ENCODE results near the gene KNTC1. TPM values are rescaled to one million over a fixed set of nuclear protein-coding genes. Genes with fewer than 3 reads are reported as not detected.
A peak's percentile ranks its signal among the peaks of the same experiment; 100 is the strongest.

KNTC1 gene
- total RNA-seq, 1 experiment from 2014 or later, result 71.3 TPM

DNA sequence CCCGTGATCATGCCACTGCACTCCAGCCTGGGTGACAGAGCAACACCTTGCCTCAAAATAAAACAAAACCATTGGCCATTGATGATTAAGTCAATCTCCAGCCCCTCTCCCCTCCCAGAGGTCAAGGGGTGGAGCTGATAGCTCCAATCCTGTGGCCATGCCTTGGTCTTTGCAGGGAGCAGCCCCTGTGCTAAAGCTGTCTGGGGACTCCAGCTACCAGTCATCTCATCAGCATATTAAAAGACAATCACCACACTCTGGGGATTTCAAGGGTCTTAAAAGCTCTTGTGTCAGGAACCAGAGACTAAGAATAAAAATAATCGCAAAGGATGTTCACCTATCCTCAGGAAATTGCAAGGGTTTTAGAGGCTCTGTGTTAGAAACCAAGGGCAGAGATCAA is 145.5 kb downstream of the KNTC1 start:
- H3T11ph ChIP-seq (ENCODE audit: low read length), result no peak overlapping the region
- H3K9ac ChIP-seq (ENCODE audit: extremely low read depth, insufficient read length, low read length), result no peak overlapping the region
- Mint-ChIP-seq H3K27ac (peak overlapping the region in 2 of 3 experiments; percentile 22 to 90; a peak in 3 of 7 replicates), H3K4me3 (no peak overlapping the region), H3K4me1 (peaks cover 9 to 17% of the 10 kb centered on the region in 2 experiments), H3K36me3 (ENCODE audit: insufficient read depth in 1 of 3, low read depth in 3 of 3) (peaks cover 0 to 5% (median 2%) of the 10 kb centered on the region in 3 experiments; a peak in 3 of 7 replicates), H3K27me3 (ENCODE audit: low read depth) (no peaks in the 10 kb centered on the region), H3K9me3 (peaks cover 2 to 8% of the 10 kb centered on the region in 2 experiments; a peak in 3 of 5 replicates)
- no peaks in the 10 kb centered on the region for H3K9me3 ChIP-seq (ENCODE audit: control insufficient read depth, low read depth, low read length)
- no peak overlapping the region for H2BK15ac ChIP-seq (ENCODE audit: low read depth, low read length)
- H3K27ac ChIP-seq (ENCODE audit: insufficient read length, low read depth, low read length), result no peak overlapping the region
- H4K8ac ChIP-seq (replicated peaks; ENCODE audit: insufficient read length, low read depth, low read length), result no peak overlapping the region
- no peak overlapping the region for H2BK20ac ChIP-seq (ENCODE audit: low read depth, low read length, poor library complexity, severe bottlenecking)
- TF ChIP-seq, protein P1, sequence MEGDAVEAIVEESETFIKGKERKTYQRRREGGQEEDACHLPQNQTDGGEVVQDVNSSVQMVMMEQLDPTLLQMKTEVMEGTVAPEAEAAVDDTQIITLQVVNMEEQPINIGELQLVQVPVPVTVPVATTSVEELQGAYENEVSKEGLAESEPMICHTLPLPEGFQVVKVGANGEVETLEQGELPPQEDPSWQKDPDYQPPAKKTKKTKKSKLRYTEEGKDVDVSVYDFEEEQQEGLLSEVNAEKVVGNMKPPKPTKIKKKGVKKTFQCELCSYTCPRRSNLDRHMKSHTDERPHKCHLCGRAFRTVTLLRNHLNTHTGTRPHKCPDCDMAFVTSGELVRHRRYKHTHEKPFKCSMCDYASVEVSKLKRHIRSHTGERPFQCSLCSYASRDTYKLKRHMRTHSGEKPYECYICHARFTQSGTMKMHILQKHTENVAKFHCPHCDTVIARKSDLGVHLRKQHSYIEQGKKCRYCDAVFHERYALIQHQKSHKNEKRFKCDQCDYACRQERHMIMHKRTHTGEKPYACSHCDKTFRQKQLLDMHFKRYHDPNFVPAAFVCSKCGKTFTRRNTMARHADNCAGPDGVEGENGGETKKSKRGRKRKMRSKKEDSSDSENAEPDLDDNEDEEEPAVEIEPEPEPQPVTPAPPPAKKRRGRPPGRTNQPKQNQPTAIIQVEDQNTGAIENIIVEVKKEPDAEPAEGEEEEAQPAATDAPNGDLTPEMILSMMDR (conservative IDR thresholded peaks at IDR 0.05), result no peak
- H3K79me1 ChIP-seq (ENCODE audit: insufficient read depth, low read depth, low read length, poor library complexity, severe bottlenecking), result no peaks in the 10 kb centered on the region
- H3K23ac ChIP-seq (ENCODE audit: insufficient read length, low read depth, low read length), result no peak overlapping the region
- H3K4me1 ChIP-seq (ENCODE audit: insufficient read depth, low read length), result peaks cover 3% of the 10 kb centered on the region; the same call in 1 of the 2 replicates
- H4K91ac ChIP-seq (ENCODE audit: insufficient read length, low read depth, low read length), result no peak overlapping the region
- no peaks in the 10 kb centered on the region for H3K79me2 ChIP-seq (ENCODE audit: insufficient read depth, low read length)
- H2BK12ac ChIP-seq (ENCODE audit: insufficient read length, low read depth, low read length), result no peak overlapping the region
- H3K56ac ChIP-seq (ENCODE audit: insufficient read length, low read depth, low read length), result no peak overlapping the region
- no peak overlapping the region for H2AK5ac ChIP-seq (ENCODE audit: insufficient read length, low read length)
- no peaks in the 10 kb centered on the region for H3K27me3 ChIP-seq (ENCODE audit: insufficient read depth, low read length)
- H3K23me2 ChIP-seq (ENCODE audit: insufficient read length, low read depth, low read length, poor library complexity, severe bottlenecking), result no peaks in the 10 kb centered on the region
- H4K20me1 ChIP-seq (ENCODE audit: control insufficient read depth, insufficient read depth, insufficient read length), result no peaks in the 10 kb centered on the region
- no peak overlapping the region for H2BK120ac ChIP-seq (ENCODE audit: low read depth, low read length, poor library complexity, severe bottlenecking)
- no peak overlapping the region for H3K4me2 ChIP-seq (ENCODE audit: insufficient read depth, insufficient read length, low read length)
- no peak overlapping the region for H3K18ac ChIP-seq (ENCODE audit: insufficient read length, low read depth, low read length)
- WGBS (ENCODE audit: extremely low coverage, insufficient read length, low lambda C conversion rate), result no CpG with 5 or more reads among the region's 2 CpGs
- no peak overlapping the region for H2AFZ ChIP-seq (ENCODE audit: low read length)
- H4K5ac ChIP-seq (ENCODE audit: insufficient read length, low read depth, low read length), result no peak overlapping the region
- no peak overlapping the region for H3K14ac ChIP-seq (ENCODE audit: insufficient read depth, low read length)
- H2BK5ac ChIP-seq (ENCODE audit: insufficient read length, low read length), result no peak overlapping the region
- no peak overlapping the region for H3K4ac ChIP-seq (ENCODE audit: low read depth, low read length)
- no peak for DNase-seq

Other genes starting within 250 kb of the KNTC1 start
- gene CLIP1, start 104.6 kb upstream of the KNTC1 start, total RNA-seq (2021), result 20.1 and 23.6 TPM in 2 replicates
- 37.3 and 37.4 TPM in 2 replicates for gene ZCCHC8, start 26.3 kb upstream of the KNTC1 start, total RNA-seq (2021)
- gene RSRC2, start 313 bp upstream of the KNTC1 start, total RNA-seq (2021), result 64.9 and 66.2 TPM in 2 replicates
- not detected in 2 replicates for gene HCAR2, start 176.1 kb downstream of the KNTC1 start, total RNA-seq (2021)
- gene HCAR3, start 189.6 kb downstream of the KNTC1 start, total RNA-seq (2021), result not detected in 2 replicates
- 0.07 TPM in 2 replicates for gene HCAR1, start 203.6 kb downstream of the KNTC1 start, total RNA-seq (2021)
- 104 and 109 TPM in 2 replicates for gene DENR, start 225.6 kb downstream of the KNTC1 start, total RNA-seq (2021)
- gene CCDC62, start 247.3 kb downstream of the KNTC1 start, total RNA-seq (2021), result 0.22 and 0.79 TPM in 2 replicates

Data from H9 (cell line).